Liver (tissue), 3 donors: ENCODE data around the gene GFRA1.

Experiments used
- CTCF ChIP-seq: fragments of 150-350 bp; IDR thresholded peaks from 2 replicates; pipeline ENCODE4 v1.5.1; 2017; ENCODE audit warnings: improper control_type of control experiment, low read depth, low read length; ENCODE audit not compliant: missing input control
- GABPA ChIP-seq, 2 donors: IDR thresholded peaks in 1 of 2; conservative IDR thresholded peaks in 1 of 2; 2 replicates each; pipeline ENCODE4 v1.6.1; 2016; ENCODE audit warnings: antibody characterized with exemption in 2 of 2, mild to moderate bottlenecking in 1 of 2, moderate library complexity in 1 of 2
- MAX ChIP-seq: IDR thresholded peaks from 2 replicates; pipeline ENCODE4 v1.6.1; 2016; ENCODE audit warnings: antibody characterized with exemption
- NR2F2 ChIP-seq: IDR thresholded peaks from 2 replicates; pipeline ENCODE4 v1.6.1; 2016; ENCODE audit warnings: antibody characterized with exemption
- RAD21 ChIP-seq, 2 donors: IDR thresholded peaks; 2 replicates each; pipeline ENCODE4 v1.6.1; 2016; ENCODE audit warnings: antibody characterized with exemption in 2 of 2, mild to moderate bottlenecking in 2 of 2
- REST ChIP-seq: IDR thresholded peaks from 2 replicates; pipeline ENCODE4 v1.6.1; 2016; ENCODE audit warnings: antibody characterized with exemption, mild to moderate bottlenecking
- SP1 ChIP-seq: IDR thresholded peaks from 2 replicates; pipeline ENCODE4 v1.6.1; 2018; ENCODE audit warnings: antibody characterized with exemption, mild to moderate bottlenecking
- TAF1 ChIP-seq: conservative IDR thresholded peaks from 2 replicates; pipeline ENCODE4 v1.6.1; 2016; ENCODE audit warnings: antibody characterized with exemption, mild to moderate bottlenecking
- YY1 ChIP-seq: IDR thresholded peaks from 2 replicates; pipeline ENCODE4 v1.6.1; 2016; ENCODE audit warnings: antibody characterized with exemption, mild to moderate bottlenecking
- ZBTB33 ChIP-seq: IDR thresholded peaks from 2 replicates; pipeline ENCODE4 v1.6.1; 2016; ENCODE audit warnings: antibody characterized with exemption
- donor health status: healthy.
- donor health status: healthy.

GRCh38 chr10:116109881-116110280, 163.1 kb downstream of the GFRA1 start:
- no peak for TF ChIP-seq CTCF
- TF ChIP-seq RAD21 (IDR thresholded peaks at IDR 0.05): no peak
- TF ChIP-seq YY1: no peak
- no peak for TF ChIP-seq ZBTB33
- no peak for TF ChIP-seq GABPA (IDR thresholded peaks at IDR 0.05 in 1 of 2, conservative IDR thresholded peaks at IDR 0.05 in 1 of 2)
- TF ChIP-seq NR2F2: no peak
- TF ChIP-seq SP1: no peak
- no peak for TF ChIP-seq TAF1
- no peak for TF ChIP-seq MAX
- no peak for TF ChIP-seq REST
